A549 (cell line): ENCODE measurements around the gene CCND1. TPM values are rescaled to one million over a fixed set of nuclear protein-coding genes. Genes with fewer than 3 reads are reported as not detected.

Source experiments
- ATAC-seq, 2 experiments: fragments of 200-7000 bp in 1 of 2; fragments of >200 bp in 1 of 2; cut with Nextera tagmentation in 1 of 2; cut with Tn5 transposase in 1 of 2; 3 replicates each; pipeline versions ENCODE4 v1.8.0 to v1.9.1; 2018 to 2020; ENCODE audit warnings: mild to moderate bottlenecking in 1 of 2, moderate library complexity in 1 of 2
- CTCF ChIA-PET: fragments of 300-600 bp; sonication (Branson Sonifier 250); formaldehyde crosslinking; extraction: SDS; loops from one replicate; lab custom pipeline; 2021; ENCODE audit warnings: antibody characterized with exemption, inconsistent platforms; lab: Yijun Ruan, JAX
- POLR2A ChIA-PET: fragments of 350-600 bp; formaldehyde crosslinking; extraction: SDS; loops from one replicate; lab custom pipeline; 2021; ENCODE audit warnings: antibody characterized with exemption, inconsistent platforms; lab: Yijun Ruan, JAX
- DNase-seq, 2 experiments: peaks; one replicate each; pipeline versions ENCODE4 v3.0.0 to v3.0.0-alpha.2; 2011 to 2016; ENCODE audit warnings: low read depth in 1 of 2, low spot score in 1 of 2
- FAIRE-seq: peaks from 2 replicates; lab custom pipeline; 2011; peaks lifted over from hg19 to GRCh38; lab: Jason Lieb, UNC
- H3K27ac ChIP-seq, 2 experiments: fragments of >200 bp; sonication (Bioruptor Twin); formaldehyde crosslinking; 3 replicates each; pipeline ENCODE4 v1.5.1; 2016 to 2017
- H3K4me1 ChIP-seq: fragments of >200 bp; sonication (Bioruptor Twin); formaldehyde crosslinking; 3 replicates; pipeline ENCODE4 v1.6.1; 2016
- H3K4me2 ChIP-seq: fragments of >200 bp; sonication (Bioruptor Twin); formaldehyde crosslinking; 3 replicates; pipeline ENCODE4 v1.6.1; 2016
- H3K4me3 ChIP-seq: fragments of >200 bp; sonication (Bioruptor Twin); formaldehyde crosslinking; 3 replicates; pipeline ENCODE4 v1.5.1; 2016
- H3K9me3 ChIP-seq: fragments of >200 bp; sonication (Bioruptor Twin); formaldehyde crosslinking; 3 replicates; pipeline ENCODE4 v1.6.1; 2016
- ATOH8 ChIP-seq: fragments of 250-450 bp; sonication (Bioruptor Pico); IDR thresholded peaks from 2 replicates; pipeline ENCODE4 v1.5.0; 2020; ENCODE audit warnings: low read depth, mild to moderate bottlenecking, moderate library complexity
- BHLHE40 ChIP-seq: IDR thresholded peaks from 2 replicates; pipeline ENCODE4 v1.6.1; 2012; ENCODE audit warnings: low read depth, low read length, inconsistent platforms
- CEBPB ChIP-seq, 2 experiments: fragments of >200 bp in 1 of 2; sonication (Bioruptor Twin) in 1 of 2; formaldehyde crosslinking in 1 of 2; IDR thresholded peaks; 2 replicates each; pipeline ENCODE4 v1.6.1; 2012 to 2016
- CHD2 ChIP-seq: fragments of 150-350 bp; IDR thresholded peaks from 2 replicates; pipeline ENCODE4 v1.6.1; 2014; ENCODE audit warnings: low read length; ENCODE audit not compliant: partially characterized antibody
- E2F6 ChIP-seq: IDR thresholded peaks from 2 replicates; pipeline ENCODE4 v1.6.1; 2012; ENCODE audit warnings: low read depth, borderline replicate concordance
- EHF ChIP-seq: fragments of 250-450 bp; sonication (Bioruptor Pico); IDR thresholded peaks from 2 replicates; pipeline ENCODE4 v1.5.0; 2020; ENCODE audit warnings: mild to moderate bottlenecking
- ELK1 ChIP-seq: fragments of 150-350 bp; IDR thresholded peaks from 2 replicates; pipeline ENCODE4 v1.6.1; 2014; ENCODE audit warnings: low read depth, mild to moderate bottlenecking, low read length
- FOSB ChIP-seq: fragments of 250-450 bp; sonication (Bioruptor Pico); IDR thresholded peaks from 2 replicates; pipeline ENCODE4 v1.5.0; 2020; ENCODE audit warnings: mild to moderate bottlenecking, moderate library complexity
- FOSL2 ChIP-seq, 2 experiments: fragments of 450-650 bp in 1 of 2; fragments of >200 bp in 1 of 2; sonication (Bioruptor Twin) in 1 of 2; formaldehyde crosslinking; IDR thresholded peaks; 2 replicates each; pipeline versions ENCODE4 v1.5.0 to v1.6.1; 2016 to 2020; ENCODE audit warnings: mild to moderate bottlenecking in 1 of 2, moderate library complexity in 1 of 2
- GATA3 ChIP-seq: IDR thresholded peaks from 2 replicates; pipeline ENCODE4 v1.6.1; 2012; ENCODE audit warnings: borderline replicate concordance
- HES2 ChIP-seq: fragments of >200 bp; sonication (Bioruptor Twin); formaldehyde crosslinking; IDR thresholded peaks from 2 replicates; pipeline ENCODE4 v1.6.1; 2016
- HOXA7 ChIP-seq: fragments of 250-450 bp; sonication (Bioruptor Pico); IDR thresholded peaks from 2 replicates; pipeline ENCODE4 v1.5.0; 2020; ENCODE audit warnings: mild to moderate bottlenecking, moderate library complexity
- HOXB13 ChIP-seq: fragments of 250-450 bp; sonication (Bioruptor Pico); IDR thresholded peaks from 2 replicates; pipeline ENCODE4 v1.5.0; 2020; ENCODE audit warnings: low read depth, mild to moderate bottlenecking, moderate library complexity
- HOXB5 ChIP-seq: fragments of 250-450 bp; sonication (Bioruptor Pico); IDR thresholded peaks from 2 replicates; pipeline ENCODE4 v1.5.0; 2020; ENCODE audit warnings: mild to moderate bottlenecking, moderate library complexity
- JUNB ChIP-seq: fragments of >200 bp; sonication (Bioruptor Twin); formaldehyde crosslinking; IDR thresholded peaks from 2 replicates; pipeline ENCODE4 v1.6.1; 2016
- KDM1A ChIP-seq: fragments of 200-600 bp; sonication (generic); IDR thresholded peaks from 2 replicates; pipeline ENCODE4 v1.6.1; 2016; ENCODE audit warnings: low read depth, mild to moderate bottlenecking
- MAFK ChIP-seq: fragments of 450-650 bp; IDR thresholded peaks from 2 replicates; pipeline ENCODE4 v1.6.1; 2014; ENCODE audit not compliant: partially characterized antibody
- MAZ ChIP-seq: fragments of 150-350 bp; IDR thresholded peaks from 2 replicates; pipeline ENCODE4 v1.6.1; 2014; ENCODE audit warnings: antibody characterized with exemption, low read depth, low read length, borderline replicate concordance
- POLR2A ChIP-seq: IDR thresholded peaks from 2 replicates; pipeline ENCODE4 v1.6.1; 2012; ENCODE audit warnings: mild to moderate bottlenecking, low read length
- RCOR1 ChIP-seq: fragments of 150-350 bp; IDR thresholded peaks from 2 replicates; pipeline ENCODE4 v1.6.1; 2014; ENCODE audit warnings: antibody characterized with exemption, low read length, low read depth
- SREBF2 ChIP-seq: fragments of 450-650 bp; IDR thresholded peaks from 2 replicates; pipeline ENCODE4 v1.6.1; 2014; ENCODE audit warnings: mild to moderate bottlenecking, moderate library complexity
- TFCP2L1 ChIP-seq: fragments of 250-450 bp; sonication (Bioruptor Pico); IDR thresholded peaks from 2 replicates; pipeline ENCODE4 v1.5.0; 2021; ENCODE audit warnings: mild to moderate bottlenecking
- TP53 ChIP-seq: fragments of 250-450 bp; sonication (Bioruptor Pico); IDR thresholded peaks from 2 replicates; pipeline ENCODE4 v1.5.0; 2021; ENCODE audit warnings: mild to moderate bottlenecking, moderate library complexity
- ZNF302 ChIP-seq: fragments of 250-450 bp; sonication (Bioruptor Pico); IDR thresholded peaks from 2 replicates; pipeline ENCODE4 v1.9.0; 2021; ENCODE audit warnings: inconsistent platforms, mild to moderate bottlenecking, moderate library complexity
- ZSCAN20 ChIP-seq: fragments of 250-450 bp; sonication (Bioruptor Pico); IDR thresholded peaks from 2 replicates; pipeline ENCODE4 v1.8.0; 2022; ENCODE audit warnings: mild to moderate bottlenecking, moderate library complexity
- WGBS: methylation state at CpG from one replicate; pipeline ENCODE4 v1.1.6; 2017; ENCODE audit errors: missing lambda C conversion rate; 5-methylcytosine and 5-hydroxymethylcytosine counted together
- polyA plus RNA-seq, 4 experiments: library from polyadenylated mRNA; depleted of rRNA in 3 of 4; stranded (reverse); fragments of >200 nt; fragmentation: RNase III in 1 of 4; extraction: RNeasy Plus Mini Kit Qiagen cat#74134 plus additional on column Dnase treatment in 1 of 4; gene quantifications; 2 replicates in 3 of 4; 3 replicates in 1 of 4; pipeline ENCODE4 v1.2.3, GENCODE V29; 2011 to 2017

Gene CCND1
- polyA plus RNA-seq, 2 of the 4 experiments (the other 2 are of a cell fraction): 131 to 136 TPM

GRCh38 chr11:69663326-69663725, 22.4 kb downstream of the CCND1 start:
- ChIA-PET POLR2A (no interaction called here), CTCF (interaction anchor here (5.5 to 10.9 kb wide), 3 partner anchors 19 to 562 kb away, joined by 39 to 220 read pairs (median 116); no protein-coding TSS in a partner anchor)
- H3K9me3 ChIP-seq: no peaks in the 10 kb centered on the region
- FAIRE-seq (no peak), DNase-seq (no peak), ATAC-seq (no peak)
- H3K27ac ChIP-seq: no peak overlapping the region
- no peak overlapping the region for H3K4me2 ChIP-seq
- TF ChIP-seq EHF (CRISPR knock-in tag): no peak
- TF ChIP-seq E2F6: no peak
- no peak for TF ChIP-seq RCOR1
- TF ChIP-seq SREBF2: no peak
- no peak for TF ChIP-seq KDM1A
- TF ChIP-seq ZNF302 (CRISPR knock-in tag): no peak
- TF ChIP-seq HOXA7 (CRISPR knock-in tag): no peak
- TF ChIP-seq TFCP2L1 (CRISPR knock-in tag): no peak
- TF ChIP-seq CEBPB (IDR thresholded peaks at IDR 0.05): no peak
- no peak for TF ChIP-seq MAZ
- no peak for TF ChIP-seq JUNB
- TF ChIP-seq TP53 (CRISPR knock-in tag): no peak
- TF ChIP-seq HOXB13 (CRISPR knock-in tag): no peak
- TF ChIP-seq HOXB5 (CRISPR knock-in tag): no peak
- TF ChIP-seq POLR2A: no peak
- 95% methylated on average over 6 of the region's 6 CpGs for WGBS
- H3K4me3 ChIP-seq: no peak overlapping the region
- H3K4me1 ChIP-seq: no peaks in the 10 kb centered on the region

- DNase-seq (no peak), ATAC-seq (no peak)
- CTCF ChIA-PET: interaction anchor here (1.7 to 9.2 kb wide), 3 partner anchors 19 to 562 kb away, joined by 4 to 220 read pairs (median 102); partner anchors contain the start of gene CCND1
- no peaks in the 10 kb centered on the region for H3K9me3 ChIP-seq
- H3K27ac ChIP-seq: no peak overlapping the region
- TF ChIP-seq MAFK (no peak), HOXB5 (CRISPR knock-in tag) (no peak), BHLHE40 (no peak), HES2 (no peak), HOXB13 (CRISPR knock-in tag) (no peak), ZSCAN20 (no peak), FOSL2 (IDR thresholded peaks at IDR 0.05) (no peak), FOSL2 (CRISPR knock-in tag; IDR thresholded peaks at IDR 0.05) (no peak), CHD2 (no peak), GATA3 (no peak), FOSB (CRISPR knock-in tag) (no peak), ATOH8 (CRISPR knock-in tag) (no peak), ELK1 (no peak), POLR2A (no peak)
- TF ChIP-seq, all 56 proteins: peak for 0
- POLR2A ChIA-PET: interaction anchor here (0.5 kb wide), 1 partner anchor 167 kb away, joined by 3 read pairs; no protein-coding TSS in a partner anchor
- Histone ChIP-seq H3K4me1 (no peaks in the 10 kb centered on the region), H3K4me3 (no peak overlapping the region), H3K4me2 (no peak overlapping the region)
- no peak for FAIRE-seq
- WGBS: 92% methylated on average over 17 of the region's 17 CpGs
Measured at GRCh38 chr11:69664103-69664775, 23.3 kb downstream of the CCND1 start.
